Activated CD4-positive, CD25-positive, alpha-beta regulatory T cell (primary cell): ENCODE results near the gene TMIE.
"Not testable (repeated sequence)": the region's sequence is repeated elsewhere in the genome, so short reads cannot be mapped to it uniquely, and the experiment has no call there.

ENCODE experiments used
- DNase-seq, 4 experiments: peaks; one replicate each; lab custom pipeline; 2025; lab: John Stamatoyannopoulos, UW

Gene TMIE

GRCh38 chr3:46722443-46722842 lies 21.3 kb downstream of the TMIE start:
- DNase-seq = no peak

GRCh38 chr3:46724424-46724823 lies 23.2 kb downstream of the TMIE start:
- no peak for DNase-seq

DNA sequence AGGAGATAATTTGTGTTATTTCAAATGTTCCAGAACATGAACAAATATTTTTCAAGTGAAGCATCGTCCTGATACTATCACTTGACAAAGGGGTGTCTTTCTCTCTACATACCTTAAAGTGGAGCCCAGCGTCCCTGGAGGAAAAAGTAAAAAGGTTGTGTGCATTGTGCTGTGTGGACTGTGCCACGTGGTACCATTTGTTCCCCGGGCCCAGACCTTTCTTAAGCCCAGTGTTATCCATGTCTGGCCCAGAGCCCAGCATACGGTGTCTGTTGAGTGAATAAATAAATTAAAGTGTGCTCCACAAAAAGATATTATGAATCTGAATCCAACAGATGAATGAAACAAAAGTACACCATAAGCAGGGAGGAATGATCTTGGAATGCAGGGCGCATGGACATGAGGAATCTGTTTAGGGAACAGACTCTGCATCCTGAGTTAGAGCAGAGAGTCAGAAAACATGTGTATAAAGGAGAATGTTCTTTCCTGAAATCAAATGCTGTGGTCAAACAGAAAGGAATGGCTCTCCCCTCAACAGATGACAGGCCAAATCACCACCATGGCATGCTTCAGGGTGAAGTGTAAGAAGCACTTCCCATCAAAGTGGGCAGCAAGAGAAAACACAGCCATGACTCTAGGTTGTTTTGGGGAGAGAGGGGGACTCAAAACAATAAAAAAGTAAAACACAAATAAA lies 24.6 kb downstream of the TMIE start:
- DNase-seq = no peak

- no peak for DNase-seq
Measured at GRCh38 chr3:46729038-46729437, 27.8 kb downstream of the TMIE start.

- DNase-seq = no peak
Measured at GRCh38 chr3:46730819-46731218, 29.6 kb downstream of the TMIE start.

GRCh38 chr3:46731795-46732194 lies 30.6 kb downstream of the TMIE start:
- no peak for DNase-seq

- DNase-seq = no peak
Measured at GRCh38 chr3:46733026-46733800, 32.0 kb downstream of the TMIE start.

- DNase-seq = no peak
Measured at GRCh38 chr3:46734773-46735172, 33.6 kb downstream of the TMIE start.

DNA sequence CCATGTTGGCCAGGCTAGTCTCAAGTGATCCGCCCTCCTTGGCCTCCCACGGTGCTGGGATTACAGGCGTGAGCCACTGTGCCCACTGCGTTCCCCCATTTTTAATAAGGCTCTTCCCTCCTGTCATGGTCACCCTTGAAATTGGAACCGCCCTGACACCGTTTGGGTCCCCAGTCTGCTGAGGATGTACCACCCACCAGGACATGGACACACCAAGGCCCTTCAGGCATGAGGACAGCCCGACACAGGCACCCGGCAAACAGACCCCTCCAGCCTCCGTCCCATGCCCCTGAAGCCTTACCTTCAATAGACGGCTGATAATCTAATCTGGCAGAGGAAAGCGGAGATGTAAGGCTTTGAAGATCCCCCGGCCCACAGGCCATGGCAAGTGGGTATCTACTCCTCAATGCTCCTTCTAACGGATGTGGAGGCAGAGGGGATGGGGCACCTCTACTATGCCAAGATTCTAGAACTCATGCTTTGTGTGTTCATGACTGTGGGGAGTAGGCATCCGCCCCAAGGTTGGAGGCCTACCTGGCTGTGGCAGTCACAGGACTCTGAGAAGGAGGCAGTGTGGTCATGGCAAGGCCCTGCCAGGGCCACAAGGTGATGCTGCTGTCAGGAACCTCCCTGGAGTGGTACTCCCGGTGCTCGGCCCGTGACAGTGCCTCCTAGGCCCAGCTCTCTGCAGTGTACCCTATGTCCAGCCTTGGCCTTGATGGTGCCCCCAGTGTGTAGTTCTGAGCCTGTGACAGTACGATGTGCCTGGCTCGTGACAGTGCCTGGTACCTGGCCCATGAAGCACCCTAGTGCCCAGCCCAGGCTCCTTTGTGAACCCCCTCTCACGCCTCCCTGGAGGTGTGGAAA lies 35.0 kb downstream of the TMIE start:
- DNase-seq = no peak

DNA sequence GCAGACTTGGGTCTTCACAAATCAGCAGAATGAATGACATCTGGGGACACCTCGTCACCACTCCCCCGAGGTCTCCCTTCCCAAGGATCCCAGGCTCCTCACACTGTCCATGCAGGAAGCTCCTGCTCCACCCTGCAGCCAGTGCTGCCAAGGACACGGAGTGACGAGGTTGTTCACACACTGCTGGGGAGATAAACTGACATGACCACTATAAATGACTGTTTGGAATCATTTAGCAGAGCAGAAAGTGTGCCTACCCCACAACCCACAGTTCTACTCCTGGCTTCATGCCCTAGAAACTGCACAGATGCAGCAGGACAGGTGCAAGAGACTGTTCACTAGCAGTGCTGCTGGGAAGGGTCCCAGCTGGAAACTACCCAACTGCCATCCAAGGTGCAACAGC lies 36.1 kb downstream of the TMIE start:
- DNase-seq = no peak

DNA sequence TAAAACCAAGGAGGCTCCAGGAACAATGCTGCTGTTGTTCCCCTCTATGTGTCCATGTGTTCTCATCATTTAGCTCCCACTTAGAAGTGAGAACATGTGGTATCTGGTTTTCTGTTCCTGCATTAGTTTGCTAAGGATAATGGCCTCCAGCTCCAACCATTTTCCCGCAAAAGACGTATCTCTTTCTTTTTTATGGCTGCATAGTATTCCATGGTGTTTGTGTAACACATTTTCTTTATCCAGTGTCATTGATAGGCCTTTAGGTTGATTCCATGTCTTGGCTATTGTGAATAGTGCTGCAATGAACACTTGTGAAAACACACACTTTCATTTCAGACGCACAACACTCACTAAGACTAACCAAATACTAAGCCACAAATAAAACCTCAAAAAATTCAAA lies 38.4 kb downstream of the TMIE start:
- not testable (repeated sequence) for DNase-seq

GRCh38 chr3:46742992-46743585 lies 41.9 kb downstream of the TMIE start:
- DNase-seq = no peak

DNA sequence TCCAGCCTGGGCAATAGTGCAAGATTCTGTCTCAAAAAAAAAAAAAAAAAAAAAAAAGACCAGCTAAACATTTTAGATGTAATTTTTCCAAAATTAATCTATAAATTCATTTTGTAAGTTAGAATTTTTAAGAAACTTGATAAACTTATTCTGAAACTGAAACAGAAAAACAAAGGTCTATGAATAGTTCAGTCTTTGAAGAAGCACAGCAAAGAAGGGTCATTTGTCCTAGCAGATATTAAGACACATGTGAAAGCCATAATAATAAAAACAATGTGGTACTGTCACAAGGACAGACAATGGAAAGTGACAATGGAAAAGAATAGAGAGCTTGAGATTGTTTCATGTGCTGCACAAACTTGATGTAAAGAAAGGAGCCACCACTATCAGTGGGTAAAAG lies 45.5 kb downstream of the TMIE start:
- DNase-seq = no peak

DNA sequence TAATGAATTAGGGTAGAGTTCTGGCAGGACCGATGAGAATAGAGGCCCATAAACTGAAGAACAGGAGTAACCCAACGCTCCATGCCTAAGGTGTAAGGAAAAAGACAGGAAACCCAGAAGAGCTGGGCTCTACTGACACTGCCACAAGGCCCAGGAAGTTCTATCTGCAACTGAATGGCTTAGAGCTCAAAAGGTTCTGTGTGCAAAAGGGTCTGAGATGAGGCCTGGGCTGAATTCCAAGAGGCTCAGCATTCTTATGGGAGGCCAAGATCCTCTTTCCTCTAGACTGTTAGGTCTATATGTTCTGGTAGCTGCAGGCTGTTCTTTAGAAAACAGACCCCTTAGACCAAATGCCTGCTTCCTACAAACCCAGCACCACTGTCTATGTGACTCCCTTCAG lies 47.0 kb downstream of the TMIE start:
- DNase-seq = no peak

GRCh38 chr3:46749129-46749528 lies 47.9 kb downstream of the TMIE start:
- no peak for DNase-seq

- DNase-seq = no peak
Measured at GRCh38 chr3:46750555-46751038, 49.4 kb downstream of the TMIE start.

GRCh38 chr3:46753127-46753526 lies 51.9 kb downstream of the TMIE start:
- not testable (repeated sequence) for DNase-seq

DNA sequence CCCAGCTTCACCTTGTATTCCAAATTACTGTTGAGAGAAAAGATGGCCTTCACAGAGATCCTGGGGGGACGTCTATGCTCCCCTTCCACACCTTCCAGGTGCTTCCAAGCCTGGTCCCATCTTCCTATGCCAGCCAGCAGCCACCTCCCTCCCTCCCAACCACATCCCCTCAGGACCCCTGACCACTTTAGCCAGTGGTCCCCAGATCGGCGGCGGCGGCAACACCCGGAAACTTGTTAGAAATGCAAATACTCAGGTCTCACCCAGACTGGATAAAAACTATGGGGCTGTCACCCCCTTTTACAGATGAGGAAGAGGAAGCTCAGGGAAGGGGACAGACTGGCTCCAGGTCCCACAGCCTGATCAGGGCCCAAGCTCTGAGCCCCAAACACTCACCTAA lies 54.5 kb downstream of the TMIE start:
- DNase-seq = no peak

- DNase-seq = no peak
Measured at GRCh38 chr3:46756642-46757041, 55.5 kb downstream of the TMIE start.

- DNase-seq = no peak
Measured at GRCh38 chr3:46759239-46760167, 58.3 kb downstream of the TMIE start.
